Osteocyte (in vitro differentiated cells): ENCODE measurements around the gene SLK. TPM values are rescaled to one million over a fixed set of nuclear protein-coding genes. Genes with fewer than 3 reads are reported as not detected.

Experiments
- DNase-seq: peaks from one replicate; pipeline ENCODE4 v3.0.0; 2021; ENCODE audit warnings: mixed read lengths; ENCODE audit not compliant: unreplicated experiment; ENCODE audit errors: extremely low spot score
- H3K27ac Mint-ChIP-seq: one replicate; pipeline ENCODE4 v1.8.0; 2021; ENCODE audit warnings: mild to moderate bottlenecking, mixed read lengths; ENCODE audit not compliant: unreplicated experiment
- H3K27me3 Mint-ChIP-seq: one replicate; pipeline ENCODE4 v1.8.0; 2021; ENCODE audit warnings: mixed read lengths; ENCODE audit not compliant: unreplicated experiment
- H3K36me3 Mint-ChIP-seq: one replicate; pipeline ENCODE4 v1.8.0; 2021; ENCODE audit warnings: mixed read lengths; ENCODE audit not compliant: unreplicated experiment
- H3K4me1 Mint-ChIP-seq: one replicate; pipeline ENCODE4 v1.8.0; 2021; ENCODE audit warnings: mixed read lengths; ENCODE audit not compliant: unreplicated experiment
- H3K4me3 Mint-ChIP-seq: one replicate; pipeline ENCODE4 v1.8.0; 2021; ENCODE audit warnings: mild to moderate bottlenecking, moderate library complexity, mixed read lengths; ENCODE audit not compliant: unreplicated experiment
- H3K9me3 Mint-ChIP-seq: one replicate; pipeline ENCODE4 v1.8.0; 2021; ENCODE audit warnings: mixed read lengths; ENCODE audit not compliant: unreplicated experiment
- CTCF ChIP-seq: fragments of 200-600 bp; sonication (generic); IDR thresholded peaks from 2 replicates; pipeline ENCODE4 v1.5.0; 2021; ENCODE audit warnings: antibody characterized with exemption, mild to moderate bottlenecking, moderate library complexity
- total RNA-seq: library from RNA; stranded (reverse); gene quantifications from 2 replicates; pipeline ENCODE4 v1.2.1, GENCODE V29; 2021

SLK gene
- total RNA-seq, 1 donor from 2014 or later: 41.3 TPM

- Mint-ChIP-seq H3K36me3 (no peaks in the 10 kb centered on the region), H3K9me3 (no peaks in the 10 kb centered on the region), H3K4me1 (no peaks in the 10 kb centered on the region), H3K4me3 (no peak overlapping the region), H3K27ac (no peak overlapping the region), H3K27me3 (peaks cover 3% of the 10 kb centered on the region)
- TF ChIP-seq CTCF: no peak
- no peak for DNase-seq
Measured at GRCh38 chr10:103931603-103932002, 35.3 kb upstream of the SLK start.

GRCh38 chr10:103932271-103932670 is 34.7 kb upstream of the SLK start:
- no peak overlapping the region for H3K4me3 Mint-ChIP-seq
- H3K4me1 Mint-ChIP-seq: no peaks in the 10 kb centered on the region
- DNase-seq: no peak
- TF ChIP-seq CTCF: no peak
- no peaks in the 10 kb centered on the region for H3K36me3 Mint-ChIP-seq
- H3K27me3 Mint-ChIP-seq: peaks cover 3% of the 10 kb centered on the region
- H3K27ac Mint-ChIP-seq: no peak overlapping the region
- H3K9me3 Mint-ChIP-seq: no peaks in the 10 kb centered on the region

GRCh38 chr10:103932971-103933370 is 34.0 kb upstream of the SLK start:
- Mint-ChIP-seq H3K27ac (no peak overlapping the region), H3K36me3 (no peaks in the 10 kb centered on the region), H3K9me3 (no peaks in the 10 kb centered on the region), H3K4me1 (no peaks in the 10 kb centered on the region), H3K4me3 (no peak overlapping the region), H3K27me3 (peaks cover 8% of the 10 kb centered on the region)
- DNase-seq: no peak
- TF ChIP-seq CTCF: no peak

DNA sequence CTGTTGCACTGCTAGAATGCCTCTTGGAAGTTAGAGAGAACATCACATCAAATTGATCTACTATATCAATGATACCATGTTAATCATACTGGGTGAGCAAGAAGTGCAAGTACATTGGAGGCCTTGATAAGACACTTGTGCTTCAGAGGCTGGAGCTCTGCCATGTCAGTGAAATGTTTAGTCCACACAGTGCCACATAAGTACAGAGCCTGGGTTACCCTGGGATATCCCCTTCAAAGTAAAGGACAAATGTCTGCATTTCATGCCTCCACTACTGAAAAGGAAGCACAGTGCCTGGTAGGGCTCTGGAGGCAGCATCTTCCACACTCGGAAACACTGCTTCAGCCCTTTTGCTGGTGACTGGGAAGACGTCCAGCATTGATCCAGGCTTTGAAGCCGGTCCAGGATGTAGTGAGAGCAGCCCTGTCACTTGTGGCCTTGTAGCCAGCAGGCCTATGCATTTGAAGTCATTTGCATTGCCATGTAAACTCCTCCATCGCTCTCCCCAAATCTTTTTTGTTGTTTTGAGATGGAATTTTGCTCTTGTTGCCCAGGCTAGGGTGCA is 33.3 kb upstream of the SLK start:
- no peaks in the 10 kb centered on the region for H3K36me3 Mint-ChIP-seq
- no peaks in the 10 kb centered on the region for H3K4me1 Mint-ChIP-seq
- no peak overlapping the region for H3K4me3 Mint-ChIP-seq
- H3K27ac Mint-ChIP-seq: no peak overlapping the region
- H3K9me3 Mint-ChIP-seq: no peaks in the 10 kb centered on the region
- no peak for DNase-seq
- peaks cover 9% of the 10 kb centered on the region for H3K27me3 Mint-ChIP-seq
- no peak for TF ChIP-seq CTCF

- no peak overlapping the region for H3K27ac Mint-ChIP-seq
- no peaks in the 10 kb centered on the region for H3K36me3 Mint-ChIP-seq
- no peak for TF ChIP-seq CTCF
- H3K4me3 Mint-ChIP-seq: no peak overlapping the region
- H3K4me1 Mint-ChIP-seq: no peaks in the 10 kb centered on the region
- peaks cover 12% of the 10 kb centered on the region for H3K27me3 Mint-ChIP-seq
- DNase-seq: no peak
- no peaks in the 10 kb centered on the region for H3K9me3 Mint-ChIP-seq
Measured at GRCh38 chr10:103934308-103934707, 32.6 kb upstream of the SLK start.
